WERI-Rb-1 (cell line): ENCODE data around the gene GUCA2A.

Experiments
- DNase-seq: peaks from one replicate; pipeline ENCODE4 v3.0.0-alpha.2; 2020
- H3K27ac ChIP-seq: fragments of 250-450 bp; sonication (Bioruptor Pico); 2 replicates; pipeline ENCODE4 v1.5.1; 2020; ENCODE audit warnings: mild to moderate bottlenecking, moderate library complexity
- H3K27me3 ChIP-seq: fragments of 250-450 bp; sonication (Bioruptor Pico); 2 replicates; pipeline ENCODE4 v1.5.1; 2021; ENCODE audit warnings: mild to moderate bottlenecking, low read depth, moderate library complexity; ENCODE audit not compliant: insufficient read depth, severe bottlenecking
- H3K36me3 ChIP-seq: fragments of 250-450 bp; sonication (Bioruptor Pico); 2 replicates; pipeline ENCODE4 v1.5.1; 2020; ENCODE audit warnings: mild to moderate bottlenecking, moderate library complexity
- H3K4me3 ChIP-seq: 2 replicates; pipeline ENCODE4 v1.5.1; 2011; ENCODE audit warnings: low read depth, mild to moderate bottlenecking, control low read depth, low read length
- H3K9me3 ChIP-seq: fragments of 250-450 bp; sonication (Bioruptor Pico); 2 replicates; pipeline ENCODE4 v1.5.1; 2021; ENCODE audit warnings: mild to moderate bottlenecking, moderate library complexity; ENCODE audit not compliant: severe bottlenecking
- TF ChIP-seq, protein P1 (sequence below): IDR thresholded peaks from 2 replicates; pipeline ENCODE4 v1.5.1; 2011; ENCODE audit warnings: low read depth, mild to moderate bottlenecking, control low read depth, inconsistent platforms, low read length

GUCA2A gene

DNA sequence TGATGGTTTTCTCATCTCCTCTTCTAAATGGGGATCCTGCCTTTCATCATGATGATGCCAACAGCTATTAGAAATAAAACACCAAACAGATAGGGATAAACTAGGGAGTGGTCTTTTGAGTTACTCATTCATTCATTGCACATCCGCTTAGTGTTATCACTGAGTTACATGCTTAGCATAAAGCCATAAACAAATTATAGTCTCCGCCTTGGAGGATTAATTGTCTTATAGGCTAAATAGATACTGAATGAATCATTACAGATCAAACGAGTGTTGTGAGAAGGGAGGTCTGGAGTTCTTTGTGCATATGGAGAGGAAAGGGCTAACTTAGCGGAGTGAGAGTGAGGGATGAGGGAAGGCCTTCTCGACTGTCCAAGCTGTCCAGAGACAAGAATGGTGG lies 31.2 kb downstream of the GUCA2A start:
- no peak for DNase-seq
- Histone ChIP-seq H3K27me3 (no peaks in the 10 kb centered on the region), H3K4me3 (no peak overlapping the region), H3K9me3 (no peaks in the 10 kb centered on the region), H3K27ac (no peak overlapping the region), H3K36me3 (no peaks in the 10 kb centered on the region)
- TF ChIP-seq, protein P1, sequence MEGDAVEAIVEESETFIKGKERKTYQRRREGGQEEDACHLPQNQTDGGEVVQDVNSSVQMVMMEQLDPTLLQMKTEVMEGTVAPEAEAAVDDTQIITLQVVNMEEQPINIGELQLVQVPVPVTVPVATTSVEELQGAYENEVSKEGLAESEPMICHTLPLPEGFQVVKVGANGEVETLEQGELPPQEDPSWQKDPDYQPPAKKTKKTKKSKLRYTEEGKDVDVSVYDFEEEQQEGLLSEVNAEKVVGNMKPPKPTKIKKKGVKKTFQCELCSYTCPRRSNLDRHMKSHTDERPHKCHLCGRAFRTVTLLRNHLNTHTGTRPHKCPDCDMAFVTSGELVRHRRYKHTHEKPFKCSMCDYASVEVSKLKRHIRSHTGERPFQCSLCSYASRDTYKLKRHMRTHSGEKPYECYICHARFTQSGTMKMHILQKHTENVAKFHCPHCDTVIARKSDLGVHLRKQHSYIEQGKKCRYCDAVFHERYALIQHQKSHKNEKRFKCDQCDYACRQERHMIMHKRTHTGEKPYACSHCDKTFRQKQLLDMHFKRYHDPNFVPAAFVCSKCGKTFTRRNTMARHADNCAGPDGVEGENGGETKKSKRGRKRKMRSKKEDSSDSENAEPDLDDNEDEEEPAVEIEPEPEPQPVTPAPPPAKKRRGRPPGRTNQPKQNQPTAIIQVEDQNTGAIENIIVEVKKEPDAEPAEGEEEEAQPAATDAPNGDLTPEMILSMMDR: no peak

DNA sequence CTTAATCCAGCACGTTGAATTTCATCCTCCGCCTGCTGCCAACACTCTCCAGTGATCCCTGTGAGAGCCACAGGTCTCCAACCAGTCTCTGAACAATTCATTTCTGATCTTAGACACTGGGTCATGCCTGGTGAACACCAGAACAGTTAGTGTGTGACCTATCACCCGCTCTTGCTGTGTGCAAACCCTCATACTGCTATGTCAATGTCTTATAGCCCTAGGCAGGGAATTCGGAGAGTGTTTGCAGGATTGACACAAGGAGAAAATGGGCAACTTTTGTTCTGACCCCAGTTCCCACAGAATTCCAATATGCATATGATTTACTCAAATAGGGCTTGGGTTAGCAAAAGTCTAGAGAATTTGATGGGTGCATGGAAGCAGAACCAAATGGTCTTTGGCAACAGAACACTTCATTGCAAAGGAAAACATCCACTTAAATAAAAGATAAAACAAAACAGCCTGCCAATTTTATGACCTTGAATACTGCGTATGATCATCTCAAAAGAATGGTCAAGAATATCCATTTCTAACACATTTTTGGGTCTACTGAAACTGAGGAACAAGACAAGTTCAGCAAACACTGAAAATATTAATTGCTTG lies 34.4 kb downstream of the GUCA2A start:
- no peak for DNase-seq

DNA sequence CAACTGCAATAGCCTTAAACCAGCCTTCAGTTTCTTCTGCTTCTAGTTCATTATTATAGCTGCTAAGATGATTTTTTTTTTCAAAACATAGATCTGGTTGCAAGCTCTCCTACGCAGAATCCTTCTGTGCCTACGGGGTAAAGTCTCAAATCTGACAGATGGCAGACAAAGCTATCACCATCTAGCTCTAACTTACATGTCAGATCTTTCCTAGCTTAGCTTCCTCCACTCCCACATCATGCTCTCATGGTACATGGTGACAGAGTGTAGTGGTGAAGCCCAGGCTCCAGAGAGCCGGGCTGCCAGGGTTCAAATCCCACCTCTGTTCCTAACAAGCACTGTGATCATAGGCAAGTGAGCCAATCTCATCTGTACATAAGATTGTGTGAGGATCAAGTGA lies 35.6 kb downstream of the GUCA2A start:
- no peak overlapping the region for H3K4me3 ChIP-seq
- DNase-seq: no peak
- TF ChIP-seq, protein P1: no peak
- no peak overlapping the region for H3K27ac ChIP-seq
- no peaks in the 10 kb centered on the region for H3K27me3 ChIP-seq
- H3K36me3 ChIP-seq: no peaks in the 10 kb centered on the region
- no peaks in the 10 kb centered on the region for H3K9me3 ChIP-seq

More for the DNA sequence above, 34.4 kb downstream of the GUCA2A start:
- H3K27me3 ChIP-seq: no peaks in the 10 kb centered on the region
- no peaks in the 10 kb centered on the region for H3K9me3 ChIP-seq
- H3K4me3 ChIP-seq: no peak overlapping the region
- TF ChIP-seq, protein P1: no peak
- H3K36me3 ChIP-seq: no peaks in the 10 kb centered on the region
- H3K27ac ChIP-seq: no peak overlapping the region

DNA sequence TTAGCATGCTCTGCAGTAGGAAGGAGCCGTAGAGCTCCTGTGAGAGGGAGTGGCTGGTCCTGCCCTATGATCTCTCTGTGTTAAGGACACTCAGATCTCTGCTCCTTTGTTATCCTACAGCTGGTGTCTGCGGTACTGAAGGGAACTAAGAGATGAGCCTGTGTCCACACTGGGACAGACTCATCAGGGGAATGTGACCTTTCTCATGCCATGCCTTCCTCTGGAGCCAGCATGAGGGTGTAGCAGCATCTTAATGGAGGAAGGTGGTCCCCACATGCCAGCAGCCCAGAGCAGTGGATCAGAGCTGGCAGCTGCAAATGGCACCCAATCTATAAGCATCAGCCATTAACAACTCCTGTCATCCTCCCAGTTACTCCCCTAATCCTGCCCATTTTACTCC lies 36.0 kb downstream of the GUCA2A start:
- no peak for DNase-seq
- Histone ChIP-seq H3K27ac (no peak overlapping the region), H3K36me3 (no peaks in the 10 kb centered on the region), H3K4me3 (no peak overlapping the region), H3K9me3 (no peaks in the 10 kb centered on the region), H3K27me3 (no peaks in the 10 kb centered on the region)
- TF ChIP-seq, protein P1: no peak

DNA sequence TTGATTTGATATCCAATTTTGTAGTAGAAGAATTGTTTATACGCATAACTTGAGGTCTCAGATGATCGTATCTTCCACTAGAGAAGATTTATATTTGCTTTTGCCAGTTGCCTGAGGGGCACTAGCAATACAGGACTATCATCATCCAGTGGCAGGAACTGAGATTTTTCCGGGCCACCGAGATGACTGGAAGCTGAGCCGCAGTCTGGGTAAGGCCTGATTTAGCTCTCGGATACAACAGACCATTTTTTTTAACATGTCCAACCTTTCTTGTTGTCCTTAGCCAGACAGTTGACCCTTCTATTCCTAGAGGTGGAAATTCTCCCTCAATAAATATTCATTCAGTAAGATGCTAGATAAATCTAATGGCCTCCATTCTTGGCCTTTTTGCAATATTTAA lies 36.8 kb downstream of the GUCA2A start:
- Histone ChIP-seq H3K27me3 (no peaks in the 10 kb centered on the region), H3K9me3 (no peaks in the 10 kb centered on the region), H3K27ac (no peak overlapping the region), H3K36me3 (no peaks in the 10 kb centered on the region), H3K4me3 (no peak overlapping the region)
- DNase-seq: no peak
- TF ChIP-seq, protein P1: no peak

DNA sequence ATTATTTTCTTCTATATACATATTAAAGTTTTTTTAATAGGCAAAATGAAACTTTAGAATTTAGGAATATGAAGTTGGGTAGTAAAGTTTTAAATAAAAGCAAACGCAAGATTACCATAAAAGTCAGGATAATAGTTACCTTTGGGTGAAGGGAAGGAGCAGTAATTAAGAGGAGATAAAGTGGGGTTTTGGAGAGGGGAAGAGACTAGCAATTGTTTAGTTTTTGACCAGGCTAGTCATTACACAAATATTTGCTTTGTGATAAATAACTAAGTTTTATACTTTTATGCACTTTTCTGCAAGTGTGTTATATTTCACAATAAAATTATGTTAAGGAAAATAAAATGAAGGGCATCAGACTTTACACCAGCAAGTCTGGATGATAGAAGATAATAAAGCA lies 39.0 kb downstream of the GUCA2A start:
- Histone ChIP-seq H3K27me3 (no peaks in the 10 kb centered on the region), H3K4me3 (no peak overlapping the region), H3K9me3 (no peaks in the 10 kb centered on the region), H3K27ac (no peak overlapping the region), H3K36me3 (no peaks in the 10 kb centered on the region)
- TF ChIP-seq, protein P1: no peak
- DNase-seq: no peak
